GM12801 (cell line): ENCODE data around the gene INTS6.

Source experiments
- TF ChIP-seq, protein P1 (sequence below): IDR thresholded peaks from one replicate; pipeline ENCODE4 v1.5.1; 2011; ENCODE audit warnings: control low read depth; ENCODE audit not compliant: insufficient read length; ENCODE audit errors: extremely low read depth

INTS6 gene

DNA sequence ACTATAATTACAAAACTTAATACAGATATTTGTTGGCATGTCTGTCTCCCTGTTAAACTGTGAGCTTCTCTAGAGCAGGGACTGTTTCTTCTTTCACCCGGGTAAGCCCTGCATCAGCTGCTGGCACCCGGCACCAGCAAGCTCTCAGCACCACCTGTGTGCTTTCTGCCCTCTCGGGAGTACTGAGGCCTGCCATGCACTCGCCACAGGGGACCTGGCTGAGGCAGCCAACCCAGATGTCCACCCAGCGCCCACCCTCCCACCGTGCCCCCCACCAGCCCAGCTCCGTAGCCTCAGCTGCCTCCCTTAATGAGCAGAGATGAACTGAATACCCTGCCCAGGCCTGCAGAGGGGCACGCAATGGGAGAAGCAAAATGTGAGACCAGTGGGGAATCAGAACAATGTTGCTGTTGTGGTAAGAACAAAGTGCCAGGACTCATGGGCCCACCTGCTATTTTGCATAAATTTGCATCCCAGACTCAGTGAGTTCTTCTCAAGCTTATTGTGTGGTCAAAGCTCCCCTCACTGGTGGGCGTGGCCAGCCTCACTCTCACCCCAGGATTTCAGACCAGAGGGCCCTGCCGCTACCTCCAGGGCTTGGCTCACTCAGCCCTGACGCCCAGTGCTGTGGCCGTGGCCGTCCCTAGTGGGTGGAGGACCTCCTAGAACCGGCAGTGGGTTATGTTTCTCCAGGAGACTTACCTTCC lies 128.0 kb downstream of the INTS6 start:
- TF ChIP-seq, protein P1, sequence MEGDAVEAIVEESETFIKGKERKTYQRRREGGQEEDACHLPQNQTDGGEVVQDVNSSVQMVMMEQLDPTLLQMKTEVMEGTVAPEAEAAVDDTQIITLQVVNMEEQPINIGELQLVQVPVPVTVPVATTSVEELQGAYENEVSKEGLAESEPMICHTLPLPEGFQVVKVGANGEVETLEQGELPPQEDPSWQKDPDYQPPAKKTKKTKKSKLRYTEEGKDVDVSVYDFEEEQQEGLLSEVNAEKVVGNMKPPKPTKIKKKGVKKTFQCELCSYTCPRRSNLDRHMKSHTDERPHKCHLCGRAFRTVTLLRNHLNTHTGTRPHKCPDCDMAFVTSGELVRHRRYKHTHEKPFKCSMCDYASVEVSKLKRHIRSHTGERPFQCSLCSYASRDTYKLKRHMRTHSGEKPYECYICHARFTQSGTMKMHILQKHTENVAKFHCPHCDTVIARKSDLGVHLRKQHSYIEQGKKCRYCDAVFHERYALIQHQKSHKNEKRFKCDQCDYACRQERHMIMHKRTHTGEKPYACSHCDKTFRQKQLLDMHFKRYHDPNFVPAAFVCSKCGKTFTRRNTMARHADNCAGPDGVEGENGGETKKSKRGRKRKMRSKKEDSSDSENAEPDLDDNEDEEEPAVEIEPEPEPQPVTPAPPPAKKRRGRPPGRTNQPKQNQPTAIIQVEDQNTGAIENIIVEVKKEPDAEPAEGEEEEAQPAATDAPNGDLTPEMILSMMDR, result no peak

DNA sequence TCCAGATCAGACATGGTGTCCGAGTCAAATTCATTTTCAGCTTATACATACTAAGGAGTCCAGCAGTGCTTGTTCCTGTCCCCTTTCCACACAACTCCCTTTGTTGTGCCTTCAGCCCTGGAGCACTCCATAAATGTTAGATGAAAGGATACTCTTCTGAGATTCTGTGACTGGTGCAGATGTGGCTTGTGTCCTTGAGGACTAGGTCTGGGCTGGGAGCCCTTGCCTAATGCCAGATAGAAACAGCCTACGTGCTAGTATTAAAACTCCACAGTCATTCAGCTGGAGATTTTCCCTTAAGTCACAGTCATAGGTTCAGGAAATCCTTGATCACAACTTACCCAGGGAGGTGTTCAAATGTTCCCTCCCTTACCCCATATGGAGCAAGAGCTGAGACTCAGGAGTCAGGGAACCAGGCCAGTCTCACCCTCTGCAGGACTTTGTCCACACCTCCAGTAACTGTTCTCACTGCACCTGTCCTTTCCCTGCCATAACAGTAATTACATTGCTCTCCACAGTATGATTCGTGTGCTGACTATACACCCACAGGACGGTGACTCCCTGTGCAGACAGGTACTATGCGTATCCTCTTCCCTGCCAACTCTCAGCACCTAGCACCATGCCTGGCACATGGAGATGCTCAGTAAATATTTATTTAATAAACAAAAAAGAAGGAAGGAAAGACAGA lies 128.9 kb downstream of the INTS6 start:
- TF ChIP-seq, protein P1, result no peak

DNA sequence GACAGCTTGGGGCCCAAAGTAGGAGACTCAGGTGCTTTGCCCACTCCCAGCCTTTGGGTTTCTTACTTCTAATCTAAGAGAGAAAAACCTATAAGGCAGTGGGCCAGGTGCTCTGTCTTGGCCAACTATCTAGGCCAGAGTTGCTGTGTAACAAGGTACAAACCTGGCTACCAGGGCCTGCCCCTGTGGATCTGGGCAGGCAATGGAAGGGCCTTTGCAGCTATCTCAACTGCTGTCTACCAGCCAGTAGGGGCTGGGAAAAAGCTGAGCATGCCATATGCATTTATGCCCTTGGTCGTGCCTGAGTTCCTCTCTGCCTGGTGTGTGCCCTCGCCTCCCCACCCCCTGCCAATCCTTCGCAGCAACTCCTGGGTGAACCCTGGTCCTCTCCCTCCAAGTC lies 130.0 kb downstream of the INTS6 start:
- TF ChIP-seq, protein P1, result no peak

DNA sequence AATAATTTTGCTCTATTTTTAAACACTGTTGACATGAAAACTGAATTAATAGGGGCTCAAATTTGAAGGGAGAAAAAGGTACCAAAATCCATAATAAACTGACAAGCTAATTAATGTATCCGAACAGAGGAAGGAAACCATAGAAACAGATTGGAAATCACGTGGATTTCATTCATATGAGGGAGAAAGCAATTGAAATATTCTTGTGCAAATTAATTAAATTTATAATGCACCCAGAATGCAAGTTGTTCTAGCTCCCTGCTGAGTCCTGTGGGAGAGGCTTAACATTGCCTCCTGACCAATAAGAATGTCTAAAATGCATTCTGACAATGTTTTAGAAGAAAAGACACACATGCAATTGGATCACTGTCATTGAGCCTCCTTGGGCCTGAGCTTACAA lies 131.0 kb downstream of the INTS6 start:
- TF ChIP-seq, protein P1, result no peak

DNA sequence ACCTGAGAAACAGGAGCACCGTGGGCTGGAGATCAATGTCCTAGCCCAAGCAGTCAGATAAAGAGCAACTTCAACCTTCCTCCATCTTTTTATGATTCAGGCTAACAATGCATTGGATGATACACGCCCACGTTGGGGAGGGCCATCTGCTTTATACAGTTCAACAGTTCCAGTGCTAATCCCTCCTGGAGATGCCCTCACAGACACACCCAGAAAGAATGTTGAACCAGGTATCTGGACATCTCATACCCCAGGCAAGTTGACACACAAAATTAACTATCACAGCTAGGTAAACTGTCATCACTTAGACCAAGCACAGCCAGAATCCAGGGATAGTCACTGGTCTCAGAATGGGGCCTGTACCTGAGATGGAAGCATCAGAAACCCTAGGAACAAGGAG lies 134.0 kb downstream of the INTS6 start:
- TF ChIP-seq, protein P1, result no peak

DNA sequence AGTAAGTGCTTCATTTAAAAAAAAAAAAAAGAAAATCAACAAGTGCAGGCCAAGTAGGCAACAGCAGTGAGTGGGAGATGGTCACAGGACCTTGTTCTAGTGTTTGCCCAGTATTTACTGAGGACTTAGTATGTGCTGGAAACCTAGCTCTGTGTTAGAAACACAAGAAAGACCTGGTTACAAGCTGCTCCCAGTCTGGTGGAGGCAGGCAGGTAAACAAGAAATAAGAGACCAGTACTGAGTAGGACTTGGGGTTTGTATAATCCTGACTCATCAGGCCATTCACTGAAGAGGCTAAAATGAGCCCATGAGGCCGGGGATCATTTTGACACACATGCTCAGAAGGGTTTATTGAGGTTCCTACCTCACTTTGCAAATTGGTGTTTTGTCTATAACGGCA lies 134.8 kb downstream of the INTS6 start:
- TF ChIP-seq, protein P1, result no peak

DNA sequence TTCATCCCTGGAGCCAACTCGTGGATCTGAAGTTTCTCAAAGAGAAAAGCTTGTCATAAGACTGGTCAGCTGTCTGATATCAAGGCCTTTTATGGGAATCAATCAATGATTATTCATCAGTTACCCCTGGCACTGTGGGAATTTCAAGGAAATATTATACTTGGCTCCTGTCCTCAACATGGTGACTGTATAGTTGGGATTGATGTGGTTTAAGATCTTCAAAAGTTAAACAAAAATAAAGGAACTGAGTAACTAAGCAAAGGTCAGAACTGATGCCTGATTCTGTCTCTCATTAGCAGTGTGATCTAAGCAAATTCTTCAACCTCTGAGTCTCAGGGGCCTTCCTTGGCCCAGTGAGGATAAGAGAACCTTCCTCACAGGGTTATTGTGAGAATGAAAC lies 135.6 kb downstream of the INTS6 start:
- TF ChIP-seq, protein P1, result no peak
